GM18505 (cell line): ENCODE results near the gene TMEM51.
"Not testable (repeated sequence)": the region's sequence is repeated elsewhere in the genome, so short reads cannot be mapped to it uniquely, and the experiment has no call there.

Experiments used
- ATAC-seq: cut with Tn5 transposase; IDR thresholded peaks from one replicate; pipeline ENCODE4 v1.9.1; 2021; ENCODE audit not compliant: unreplicated experiment
- POLR2A ChIP-seq: IDR thresholded peaks from 4 replicates; pipeline ENCODE4 v1.6.1; 2011; ENCODE audit warnings: borderline replicate concordance; ENCODE audit not compliant: insufficient read depth, insufficient read length; ENCODE audit errors: extremely low read depth

The TMEM51 gene

DNA sequence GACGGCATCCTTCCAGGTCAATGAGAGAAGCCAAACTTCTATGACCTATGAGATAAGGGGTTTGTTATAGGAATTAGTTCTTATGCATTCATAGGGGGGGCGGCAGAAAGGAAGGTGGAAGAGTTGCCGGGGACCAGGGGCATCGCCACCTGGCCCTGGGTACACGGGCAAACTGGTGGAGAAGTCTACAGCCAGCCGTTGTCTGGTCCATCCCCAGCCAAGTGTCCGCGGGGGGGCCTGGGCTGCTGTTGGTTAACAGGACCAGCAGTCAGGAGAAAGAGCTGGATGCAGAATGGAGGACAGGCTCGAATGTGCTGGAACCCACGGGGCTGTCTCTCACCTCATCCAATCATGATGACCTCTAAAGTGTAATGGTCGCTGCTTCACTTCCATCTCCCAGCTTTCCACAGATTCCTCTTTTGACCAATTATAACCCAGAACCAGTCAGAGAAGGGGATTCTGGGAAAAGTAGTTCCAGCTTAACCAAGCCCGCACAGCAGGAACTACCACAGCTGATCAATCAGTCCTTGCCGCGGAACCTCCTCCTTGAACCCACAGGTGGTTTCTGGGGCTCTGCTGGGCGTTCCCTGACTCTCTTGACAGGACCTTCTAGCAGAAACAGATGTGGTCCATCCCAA is 17.8 kb downstream of the TMEM51 start:
- no peak for TF ChIP-seq POLR2A

DNA sequence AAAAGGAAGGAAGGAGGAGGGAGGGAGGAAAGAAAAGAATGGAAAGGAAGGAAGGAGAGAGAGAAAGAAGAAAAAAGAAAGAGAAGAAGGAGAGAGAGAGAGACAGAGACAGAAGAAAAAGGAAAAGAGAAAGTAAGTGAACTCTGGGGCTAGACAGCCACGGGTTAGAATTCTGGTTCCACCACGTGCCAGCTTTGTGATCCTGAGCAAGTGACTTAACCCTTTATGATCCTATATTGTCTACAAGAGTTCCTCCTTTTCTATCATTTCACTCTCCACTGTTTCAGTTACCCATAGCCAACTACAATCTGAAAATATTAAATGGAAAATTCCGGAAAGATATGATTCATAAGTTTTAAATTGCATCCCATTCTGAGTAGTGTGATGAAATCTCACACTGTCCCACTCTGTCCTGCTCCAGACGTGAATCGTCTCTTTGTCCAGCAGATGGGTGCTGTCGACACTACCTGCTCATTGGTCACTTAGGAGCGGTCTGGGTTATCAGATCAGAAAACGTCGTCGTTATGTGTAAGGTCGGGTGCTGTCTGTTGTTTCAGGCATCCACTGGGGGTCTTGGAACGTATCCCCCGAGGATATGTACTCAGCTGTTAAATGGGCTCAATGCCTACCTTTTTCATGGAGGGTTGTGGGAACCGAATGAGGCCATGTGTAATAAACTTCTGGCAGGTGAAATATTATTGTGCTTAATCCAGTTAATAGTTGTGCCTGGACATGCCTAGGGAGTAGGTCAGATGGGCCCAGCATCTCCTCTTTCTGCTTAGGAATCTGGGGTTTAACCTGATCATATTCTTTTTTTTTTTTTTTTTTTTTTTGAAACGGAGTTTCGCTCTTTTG is 19.1 kb downstream of the TMEM51 start:
- TF ChIP-seq POLR2A = no peak
- no peak for ATAC-seq

More for the DNA sequence above, 17.8 kb downstream of the TMEM51 start:
- no peak for ATAC-seq

DNA sequence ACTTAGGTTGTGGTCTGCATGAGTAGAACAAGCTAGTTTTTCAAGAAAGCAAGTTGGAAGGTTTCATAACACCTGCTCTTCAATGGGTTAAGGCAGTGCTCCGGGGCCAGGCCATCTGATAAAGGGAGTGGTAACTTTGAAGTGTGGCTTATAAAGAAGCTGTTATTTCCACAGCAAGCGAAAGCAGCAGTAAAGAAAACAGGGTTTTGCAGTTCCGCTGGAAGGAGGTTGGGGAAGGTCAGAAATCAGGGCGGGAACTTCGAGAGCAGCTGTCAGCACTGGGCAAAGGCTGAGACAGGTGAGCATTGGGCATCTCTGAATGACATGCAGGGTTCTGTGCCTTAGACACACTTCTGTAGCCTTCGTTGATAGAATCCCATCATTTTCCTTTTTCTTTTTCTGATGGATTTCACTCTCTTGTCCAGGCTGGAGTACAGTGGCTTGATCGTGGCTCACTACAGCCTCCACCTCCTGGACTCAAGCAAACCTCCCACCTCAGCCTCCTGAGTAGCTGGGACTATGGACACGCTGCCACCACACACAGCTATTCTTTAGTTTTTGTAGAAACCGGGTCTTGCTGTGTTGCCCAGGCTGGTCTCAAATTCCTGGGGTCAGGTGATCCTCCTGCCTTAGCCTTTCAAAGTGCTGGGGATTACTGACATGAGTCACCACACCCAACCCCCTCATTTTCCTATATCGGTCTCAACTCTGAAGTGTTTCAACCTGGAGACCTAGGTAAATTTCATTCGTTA is 20.5 kb downstream of the TMEM51 start:
- ATAC-seq = no peak
- TF ChIP-seq POLR2A = no peak

DNA sequence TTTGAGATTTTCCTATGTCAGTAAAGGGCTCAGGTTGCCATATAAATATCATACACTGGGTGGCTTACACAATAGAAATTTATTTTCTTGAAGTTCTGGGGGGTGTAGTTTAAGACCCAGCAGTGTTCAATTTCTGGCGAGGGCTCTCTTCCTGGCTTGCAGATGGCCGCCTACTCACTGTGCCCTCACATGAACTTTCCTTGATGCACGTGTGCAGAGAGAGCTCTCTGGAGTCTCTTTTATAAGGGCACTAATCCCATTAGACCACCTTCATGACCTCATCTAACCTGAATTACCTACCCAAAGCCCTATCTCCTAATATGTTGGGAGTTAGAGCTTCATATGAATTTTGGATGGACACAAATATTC is 21.1 kb downstream of the TMEM51 start:
- no peak for TF ChIP-seq POLR2A
- ATAC-seq = no peak

DNA sequence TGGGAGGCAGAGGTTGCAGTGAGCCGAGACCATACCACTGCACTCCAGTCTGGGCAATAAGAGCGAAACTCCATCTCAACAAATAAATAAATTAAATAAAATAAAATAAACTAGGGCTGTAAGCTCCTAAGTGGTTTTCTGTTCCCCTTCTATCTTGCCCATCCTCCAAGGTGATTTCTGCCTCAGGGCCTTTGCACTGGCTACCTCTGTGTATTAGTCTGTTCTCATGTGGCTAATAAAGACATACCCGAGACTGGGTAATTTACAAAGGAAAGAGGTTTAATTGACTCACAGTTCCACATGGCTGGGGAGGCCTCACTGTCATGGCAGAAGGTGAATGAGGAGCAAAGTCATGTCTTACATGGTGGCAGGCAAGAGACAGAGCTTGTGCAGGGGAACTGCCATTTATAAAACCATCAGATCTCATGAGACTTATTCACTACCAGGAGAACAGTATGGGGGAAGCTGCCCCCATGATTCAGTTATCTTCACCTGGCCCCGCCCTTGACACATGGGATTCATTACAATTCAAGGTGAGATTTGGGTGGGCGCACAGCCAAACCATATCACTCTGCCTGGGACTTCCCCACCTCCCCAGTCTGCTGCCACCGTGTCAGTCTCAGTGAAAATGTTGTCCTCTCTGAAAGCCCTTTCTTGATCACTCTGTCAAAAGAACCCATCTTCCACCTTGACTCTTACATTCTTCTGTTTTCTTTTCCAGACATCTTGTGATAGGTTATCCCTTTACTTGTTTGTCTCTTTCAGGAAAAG is 22.0 kb downstream of the TMEM51 start:
- ATAC-seq = not testable (repeated sequence)

DNA sequence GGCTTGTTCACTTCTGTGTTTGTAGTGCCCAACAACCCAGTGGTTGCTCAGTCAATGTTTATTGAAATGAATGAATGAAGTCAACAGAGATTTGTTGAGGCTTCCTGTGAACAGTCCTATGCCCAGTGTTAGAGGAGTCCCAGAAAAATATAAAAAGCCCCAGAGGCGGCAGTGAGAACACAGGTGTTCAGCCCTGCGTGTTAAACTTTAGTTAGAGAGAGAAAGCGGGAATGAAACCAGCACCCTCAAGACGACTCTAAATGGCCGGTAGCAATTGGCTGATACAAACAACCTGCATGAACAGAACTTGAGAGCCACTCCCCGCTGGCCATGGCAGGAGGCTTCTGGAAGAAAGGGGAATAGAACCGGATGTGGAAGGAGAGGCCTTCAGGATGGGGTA is 22.6 kb downstream of the TMEM51 start:
- no peak for ATAC-seq
- no peak for TF ChIP-seq POLR2A

DNA sequence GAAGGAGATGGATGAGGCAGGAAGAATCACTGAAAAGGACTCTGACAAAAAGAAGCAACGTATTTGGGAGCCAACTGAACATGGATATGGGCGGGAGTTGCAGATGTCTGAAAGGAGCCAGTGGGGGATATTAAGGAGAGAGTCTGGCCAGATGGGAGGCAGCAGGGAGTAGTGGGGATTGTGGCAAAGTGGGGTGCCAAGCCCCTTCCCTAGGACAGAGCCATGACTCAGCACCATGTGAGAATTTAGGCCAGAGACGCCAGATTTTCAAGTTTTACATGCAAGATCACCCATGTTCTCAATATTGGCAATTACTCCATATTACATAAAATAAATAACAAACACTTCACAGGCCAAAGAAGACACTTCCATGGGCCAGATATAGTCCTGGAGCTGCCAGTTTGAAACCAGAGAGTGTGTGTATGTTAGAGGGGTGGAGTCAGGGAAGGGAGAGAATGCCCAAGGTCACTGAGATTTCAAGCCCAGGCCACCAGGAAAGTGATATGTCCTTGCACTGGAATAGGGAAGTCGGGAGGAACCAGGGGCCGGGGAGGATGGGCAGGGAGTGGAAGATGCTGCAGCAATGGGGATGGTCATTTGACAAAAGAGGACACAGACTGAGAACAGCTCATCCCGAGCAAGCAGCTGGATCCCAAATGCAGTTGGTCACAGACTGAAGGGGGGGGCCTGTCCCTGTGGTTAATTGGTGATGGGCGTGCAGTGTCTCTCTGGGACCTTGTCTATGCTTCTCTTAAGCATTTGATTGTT is 23.5 kb downstream of the TMEM51 start:
- no peak for ATAC-seq
- no peak for TF ChIP-seq POLR2A

DNA sequence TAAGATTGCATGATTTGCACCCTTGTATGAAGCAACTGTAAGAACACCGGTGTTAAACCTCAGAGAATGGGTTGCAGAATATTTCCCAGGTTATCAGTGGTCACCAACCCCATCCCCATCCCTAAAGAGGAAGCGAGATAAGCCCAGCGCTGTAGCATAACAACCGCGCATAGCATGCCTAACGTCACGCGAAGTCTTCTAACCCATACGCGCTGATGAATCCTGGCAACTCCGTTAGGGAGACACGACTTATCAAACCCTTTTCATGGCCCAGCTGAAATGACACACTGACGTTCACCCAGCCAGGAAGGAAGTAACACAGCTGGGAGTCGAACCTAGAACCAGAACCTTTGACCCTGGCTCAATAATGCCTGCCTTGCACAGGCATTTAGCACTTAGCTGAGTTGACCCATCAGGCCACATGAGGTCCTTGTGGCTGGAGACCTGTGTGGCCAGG is 24.2 kb downstream of the TMEM51 start:
- TF ChIP-seq POLR2A = no peak
- no peak for ATAC-seq

DNA sequence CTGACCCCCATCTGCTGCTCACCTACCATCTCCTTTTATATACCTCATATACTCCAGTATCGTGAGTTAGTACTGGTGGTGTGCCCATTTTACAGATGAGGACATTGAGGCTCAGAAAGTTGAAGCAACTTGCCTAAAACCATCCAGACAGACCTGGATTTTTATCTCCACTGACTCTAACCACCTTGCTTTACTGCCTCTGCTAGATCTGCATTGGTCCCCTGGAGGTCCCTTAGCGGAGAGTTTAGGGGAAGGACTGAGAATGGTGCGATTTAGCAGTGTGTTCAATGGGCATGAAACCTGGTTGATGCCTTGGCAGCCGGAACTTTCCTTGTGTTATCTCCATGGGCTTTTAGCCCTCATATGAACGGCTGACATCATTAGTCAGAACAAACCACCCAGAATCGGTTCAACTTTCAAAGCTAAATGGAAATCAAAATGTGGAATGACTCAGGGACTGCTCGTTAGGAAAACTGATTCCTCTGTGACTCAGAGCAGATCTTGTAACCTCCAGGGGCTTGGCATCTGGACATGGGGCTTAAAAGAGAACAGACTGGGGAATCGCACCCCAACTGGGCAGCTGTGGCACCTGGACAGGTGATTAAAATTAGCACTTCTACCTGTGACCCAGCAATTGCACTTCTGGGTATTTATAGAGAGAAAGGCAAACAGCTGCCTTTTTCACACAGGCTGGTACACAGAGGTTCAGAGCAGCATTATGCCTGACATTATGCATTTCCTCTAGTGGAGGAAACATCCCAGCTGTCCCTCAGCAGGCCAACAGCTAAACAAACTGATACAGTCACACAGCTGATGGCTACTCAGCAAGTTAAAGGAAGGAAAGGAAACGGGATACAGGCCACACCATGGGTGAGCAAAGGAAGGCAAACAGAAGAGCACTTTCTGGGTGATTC is 25.3 kb downstream of the TMEM51 start:
- ATAC-seq = no peak
- TF ChIP-seq POLR2A = no peak

DNA sequence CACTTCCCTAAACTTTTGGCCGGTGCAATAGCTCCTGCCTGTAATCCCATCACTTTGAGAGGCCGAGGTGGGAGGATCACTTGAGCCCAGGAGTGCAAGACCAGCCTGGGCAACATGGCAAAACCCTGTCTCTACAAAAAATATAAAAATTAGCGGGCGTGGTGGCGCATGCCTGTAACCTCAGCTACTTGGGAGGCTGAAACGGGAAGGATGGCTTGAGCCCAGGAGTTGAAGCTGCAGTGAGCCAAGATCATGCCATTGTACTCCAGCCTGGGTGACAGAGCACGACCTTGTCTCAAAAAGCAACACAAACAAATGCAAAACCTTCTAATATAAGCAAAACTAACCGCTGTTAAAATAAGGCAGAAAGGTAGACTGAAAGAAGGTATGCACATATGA is 25.9 kb downstream of the TMEM51 start:
- no peak for ATAC-seq

DNA sequence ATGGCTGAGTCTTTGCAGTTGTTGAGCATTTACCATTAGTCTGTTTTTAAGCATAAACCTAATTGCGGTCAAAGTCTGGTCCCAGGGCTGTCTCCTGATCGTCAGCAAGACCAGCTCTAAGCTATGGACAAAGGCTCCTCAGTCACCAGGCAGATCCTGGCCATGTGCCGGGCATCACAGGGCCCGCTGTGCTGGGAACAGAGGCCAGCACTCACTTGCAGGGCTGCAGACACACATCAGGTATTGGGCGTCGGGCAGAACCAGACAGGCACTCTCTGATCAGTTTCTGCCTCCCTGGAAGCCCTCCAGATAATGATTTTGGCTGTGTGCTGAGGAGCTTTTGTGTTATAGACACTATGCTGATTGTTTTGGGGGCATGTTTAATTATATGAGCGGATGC is 26.6 kb downstream of the TMEM51 start:
- TF ChIP-seq POLR2A = no peak
- no peak for ATAC-seq

More for the DNA sequence above, 25.9 kb downstream of the TMEM51 start:
- no peak for TF ChIP-seq POLR2A

DNA sequence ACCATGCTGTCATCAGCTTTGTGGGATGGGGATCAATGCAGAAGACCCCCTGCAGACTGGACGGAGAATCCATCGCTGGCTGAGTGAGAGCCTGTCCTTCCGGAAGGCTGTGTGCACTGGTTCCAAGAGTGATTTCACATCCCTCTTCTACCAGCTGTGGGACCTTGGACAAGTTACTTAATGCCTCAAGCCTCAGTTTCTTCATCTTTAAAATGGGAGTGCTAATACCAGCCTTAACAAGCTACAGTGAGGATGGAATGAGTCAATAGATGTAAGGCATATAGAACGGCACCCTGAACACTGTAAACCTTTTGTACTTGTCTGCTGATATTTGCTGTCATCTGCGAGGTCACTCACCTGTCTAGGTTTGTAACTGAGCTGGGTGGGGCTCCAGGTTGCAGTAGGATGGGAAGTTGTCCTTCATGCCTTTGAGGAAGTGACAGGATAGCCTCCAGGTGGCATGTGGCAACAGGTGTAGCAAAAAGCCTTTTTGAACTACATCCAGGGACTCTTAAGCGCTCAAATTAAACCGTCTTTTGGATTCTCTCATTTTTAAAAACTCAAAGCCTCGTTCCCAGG is 27.5 kb downstream of the TMEM51 start:
- ATAC-seq = no peak
- TF ChIP-seq POLR2A = no peak

DNA sequence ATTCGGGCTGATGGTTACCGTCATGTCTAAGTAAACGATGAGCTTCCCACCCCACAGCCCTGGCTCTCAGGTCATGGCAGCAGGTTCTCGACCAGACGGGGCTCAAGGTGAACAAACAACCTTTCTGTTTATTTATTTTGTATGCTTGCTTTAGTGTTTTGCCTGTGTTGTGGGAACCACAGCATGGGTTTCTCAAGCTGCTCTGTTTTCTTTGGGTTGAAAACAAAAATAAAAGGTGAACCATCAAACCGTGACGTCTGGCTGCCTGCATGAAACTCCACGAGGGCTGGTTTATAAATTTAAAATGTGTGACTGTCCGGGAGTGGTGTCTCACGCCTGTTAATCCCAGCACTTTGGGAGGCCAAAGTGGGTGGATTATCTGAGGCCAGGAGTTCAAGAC is 28.0 kb downstream of the TMEM51 start:
- TF ChIP-seq POLR2A = no peak
- no peak for ATAC-seq
